Right atrium auricular region (tissue), 2 donors: ENCODE results near the gene PLA2G6. TPM values are rescaled to one million over a fixed set of nuclear protein-coding genes. Genes with fewer than 3 reads are reported as not detected.

Source experiments
- DNase-seq: peaks from one replicate; pipeline ENCODE4 v3.0.0-alpha.2; 2019; ENCODE audit warnings: low spot score
- H3K27ac ChIP-seq, 2 donors: fragments of 200-600 bp; sonication (generic); 1 replicate in 1 of 2; 2 replicates in 1 of 2; pipeline ENCODE4 v1.5.1; 2016 to 2019
- H3K27me3 ChIP-seq, 2 donors: fragments of 200-600 bp; sonication (generic); one replicate each; pipeline versions ENCODE4 v1.5.1 to v1.6.0; 2017 to 2019
- H3K36me3 ChIP-seq: fragments of 200-600 bp; sonication (generic); one replicate; pipeline ENCODE4 v1.5.1; 2016
- H3K4me1 ChIP-seq, 2 donors: fragments of 200-600 bp; sonication (generic); one replicate each; pipeline versions ENCODE4 v1.5.1 to v1.6.0; 2017 to 2019
- H3K4me3 ChIP-seq, 2 donors: fragments of 200-600 bp; sonication (generic); 1 replicate in 1 of 2; 2 replicates in 1 of 2; pipeline ENCODE4 v1.5.1; 2017 to 2019; ENCODE audit warnings: mild to moderate bottlenecking in 1 of 2, moderate library complexity in 1 of 2
- H3K9me3 ChIP-seq, 2 donors: fragments of 200-600 bp; sonication (generic); one replicate each; pipeline ENCODE4 v1.5.1; 2019
- CTCF ChIP-seq, 2 donors: fragments of 200-600 bp; sonication (generic); IDR thresholded peaks; one replicate each; pipeline ENCODE4 v1.5.1; 2019; ENCODE audit warnings: antibody characterized with exemption in 2 of 2
- total RNA-seq, 2 donors: library from RNA; depleted of rRNA; stranded (reverse); fragments of >200 nt; gene quantifications; one replicate each; pipeline ENCODE4 v1.1.0, GENCODE V29; 2016

The PLA2G6 gene
- total RNA-seq, 2 donors from 2014 or later: 9.0 to 15.6 TPM

GRCh38 chr22:38072322-38073149 lies 109.1 kb downstream of the PLA2G6 start:
- H3K4me1 ChIP-seq: peaks cover 0 to 33% of the 10 kb centered on the region in 2 donors
- no peak for DNase-seq
- H3K27me3 ChIP-seq: no peaks in the 10 kb centered on the region
- no peak for TF ChIP-seq CTCF (IDR thresholded peaks at IDR 0.05)
- H3K4me3 ChIP-seq: no peak overlapping the region
- H3K9me3 ChIP-seq: no peaks in the 10 kb centered on the region
- H3K36me3 ChIP-seq: peaks cover 28% of the 10 kb centered on the region
- no peak overlapping the region for H3K27ac ChIP-seq

GRCh38 chr22:38071421-38072321 lies 110.0 kb downstream of the PLA2G6 start:
- TF ChIP-seq CTCF (IDR thresholded peaks at IDR 0.05): no peak
- no peak for DNase-seq
- H3K27ac ChIP-seq: peak overlapping the region in 1 of 2 donors; percentile 81

GRCh38 chr22:38070250-38070921 lies 111.2 kb downstream of the PLA2G6 start:
- no peaks in the 10 kb centered on the region for H3K9me3 ChIP-seq
- H3K4me3 ChIP-seq: no peak overlapping the region
- H3K27ac ChIP-seq: peak overlapping the region; percentile 81 to 89
- H3K4me1 ChIP-seq: peaks cover 0 to 36% of the 10 kb centered on the region in 2 donors
- no peak for TF ChIP-seq CTCF (IDR thresholded peaks at IDR 0.05)
- DNase-seq: no peak
- no peaks in the 10 kb centered on the region for H3K27me3 ChIP-seq
- peaks cover 41% of the 10 kb centered on the region for H3K36me3 ChIP-seq

More at GRCh38 chr22:38071421-38072321, 110.0 kb downstream of the PLA2G6 start:
- H3K36me3 ChIP-seq: peaks cover 30% of the 10 kb centered on the region
- peaks cover 0 to 36% of the 10 kb centered on the region in 2 donors for H3K4me1 ChIP-seq
- no peak overlapping the region for H3K4me3 ChIP-seq
- H3K27me3 ChIP-seq: no peaks in the 10 kb centered on the region
- no peaks in the 10 kb centered on the region for H3K9me3 ChIP-seq

GRCh38 chr22:38069372-38070249 lies 112.0 kb downstream of the PLA2G6 start:
- DNase-seq: no peak
- Histone ChIP-seq H3K4me3 (no peak overlapping the region), H3K36me3 (peaks cover 41% of the 10 kb centered on the region), H3K27ac (peak overlapping the region; percentile 81 to 89), H3K9me3 (no peaks in the 10 kb centered on the region), H3K27me3 (no peaks in the 10 kb centered on the region), H3K4me1 (peaks cover 0 to 36% of the 10 kb centered on the region in 2 donors)
- peak; percentile 42 to 79 for TF ChIP-seq CTCF (IDR thresholded peaks at IDR 0.05)
